ENCODE results near the gene RANBP3.

GRCh38 chr19:5943045-5943444 is 34.9 kb downstream of the RANBP3 start:
- TF ChIP-seq POLR2A (IDR thresholded peaks at IDR 0.05) (no peak), CTCF (IDR thresholded peaks at IDR 0.05 in 4 of 5, conservative IDR thresholded peaks at IDR 0.05 in 1 of 5) (no peak)

All from gastrocnemius medialis (tissue), 4 donors.